ENCODE measurements around the gene M6PR.
A peak's percentile ranks its signal among the peaks of the same experiment; 100 is the strongest.

The M6PR gene

DNA sequence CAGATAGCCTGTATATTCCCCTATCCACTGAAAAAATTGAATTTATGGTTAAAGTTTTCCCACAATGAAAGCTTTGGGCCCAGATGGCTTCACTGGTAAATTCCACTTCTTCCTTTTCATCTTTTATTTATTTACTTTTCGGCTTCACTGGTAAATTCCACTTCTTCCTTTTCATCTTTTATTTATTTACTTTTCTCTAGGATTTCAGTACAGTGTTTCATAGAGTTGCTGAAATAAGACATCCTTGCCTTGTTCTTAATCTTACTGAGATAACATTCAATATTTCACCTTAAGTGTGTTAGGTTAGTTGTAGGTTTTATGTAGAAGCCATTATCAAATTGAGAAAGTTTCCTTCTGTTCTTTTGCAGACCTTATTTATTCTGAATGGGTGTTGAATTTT is 21.0 kb upstream of the M6PR start:
- Histone ChIP-seq H3K27ac (ENCODE audit: low read depth, low read length) (no peak overlapping the region), H3K9me3 (ENCODE audit: low read length) (no peaks in the 10 kb centered on the region), H3K9ac (ENCODE audit: low read length) (no peak overlapping the region), H3K27me3 (ENCODE audit: control insufficient read depth in 1 of 2, insufficient read depth in 2 of 2, low read length in 2 of 2) (no peaks in the 10 kb centered on the region), H3K4me3 (ENCODE audit: low read depth in 1 of 2, low read length in 2 of 2) (no peak overlapping the region), H3K36me3 (ENCODE audit: insufficient read depth, low read length) (no peaks in the 10 kb centered on the region), H3K4me1 (ENCODE audit: insufficient read depth, low read length) (no peaks in the 10 kb centered on the region)

DNA sequence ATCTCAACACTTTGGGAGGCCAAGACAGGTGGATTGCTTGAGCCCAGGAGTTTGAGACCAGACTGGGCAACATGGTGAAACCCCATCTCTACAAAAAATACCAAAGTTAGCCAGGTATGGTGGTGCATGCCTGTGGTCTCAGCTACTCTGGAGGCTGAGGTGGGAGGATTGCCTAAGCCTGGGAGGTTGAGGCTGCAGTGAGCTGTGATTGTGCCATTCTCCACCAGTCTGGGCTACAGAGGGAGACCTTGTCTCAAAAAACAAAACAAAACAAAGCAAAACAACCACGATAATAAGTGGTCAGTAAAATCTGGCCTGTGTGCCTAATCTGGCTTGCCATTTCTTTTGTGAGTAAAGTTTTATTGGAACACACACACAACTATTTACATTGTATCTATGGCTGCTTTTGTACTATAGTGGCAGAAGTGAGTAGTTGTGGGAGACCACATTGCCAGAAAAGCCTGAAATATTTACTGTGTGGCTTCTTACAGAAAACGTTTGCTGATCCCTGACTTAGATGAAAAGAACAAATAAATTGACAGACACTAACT is 20.5 kb upstream of the M6PR start:
- Histone ChIP-seq H3K4me3 (ENCODE audit: low read depth in 1 of 2, low read length in 2 of 2) (no peak overlapping the region), H3K27me3 (ENCODE audit: control insufficient read depth in 1 of 2, insufficient read depth in 2 of 2, low read length in 2 of 2) (no peaks in the 10 kb centered on the region), H3K4me1 (ENCODE audit: insufficient read depth, low read length) (no peaks in the 10 kb centered on the region), H3K9ac (ENCODE audit: low read length) (no peak overlapping the region), H3K36me3 (ENCODE audit: insufficient read depth, low read length) (no peaks in the 10 kb centered on the region), H3K9me3 (ENCODE audit: low read length) (no peaks in the 10 kb centered on the region), H3K27ac (ENCODE audit: low read depth, low read length) (no peak overlapping the region)

DNA sequence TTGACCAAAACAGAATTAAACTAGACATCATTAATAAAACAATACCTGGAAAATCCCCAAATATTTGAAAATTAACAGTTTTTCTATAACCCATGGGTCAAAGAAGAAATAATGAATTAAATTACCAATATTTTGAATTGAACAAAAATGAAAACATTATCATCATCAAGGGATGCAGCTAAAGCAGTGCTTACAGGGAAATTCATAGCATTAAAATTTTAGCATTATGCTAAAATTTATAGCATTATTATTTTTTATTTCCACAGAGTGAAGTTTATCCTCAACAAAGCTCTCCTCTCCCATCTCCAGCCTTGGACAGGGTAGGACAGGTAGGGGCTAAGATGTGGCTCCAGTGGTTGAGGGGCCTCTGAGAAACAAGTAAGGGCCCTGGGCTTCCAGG is 19.3 kb upstream of the M6PR start:
- Histone ChIP-seq H3K27ac (ENCODE audit: low read depth, low read length) (no peak overlapping the region), H3K4me3 (ENCODE audit: low read depth in 1 of 2, low read length in 2 of 2) (no peak overlapping the region), H3K27me3 (ENCODE audit: control insufficient read depth in 1 of 2, insufficient read depth in 2 of 2, low read length in 2 of 2) (no peaks in the 10 kb centered on the region), H3K9me3 (ENCODE audit: low read length) (no peaks in the 10 kb centered on the region), H3K36me3 (ENCODE audit: insufficient read depth, low read length) (no peaks in the 10 kb centered on the region), H3K9ac (ENCODE audit: low read length) (no peak overlapping the region), H3K4me1 (ENCODE audit: insufficient read depth, low read length) (no peaks in the 10 kb centered on the region)

DNA sequence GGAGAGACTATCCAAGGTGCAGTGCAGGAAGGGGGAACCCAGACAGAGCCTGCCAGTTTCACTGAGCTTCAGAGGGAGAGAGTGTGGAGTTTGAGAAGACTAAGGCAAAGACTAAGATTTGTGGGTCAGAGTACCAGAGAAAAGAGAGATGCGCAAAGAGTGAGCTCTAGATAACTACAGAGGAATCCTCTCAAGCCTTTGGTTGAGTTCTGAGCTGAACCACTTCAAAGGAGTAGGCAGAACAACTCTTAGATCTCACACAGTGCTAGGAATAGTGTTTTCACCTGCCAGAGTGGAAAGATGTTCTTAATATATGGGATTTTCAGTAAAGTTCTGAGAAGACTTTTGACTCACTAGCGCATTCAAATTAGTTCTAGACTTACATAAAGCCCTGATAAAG is 10.7 kb upstream of the M6PR start:
- Histone ChIP-seq H3K9me3 (ENCODE audit: low read length) (no peaks in the 10 kb centered on the region), H3K4me1 (ENCODE audit: insufficient read depth, low read length) (no peaks in the 10 kb centered on the region), H3K27me3 (ENCODE audit: control insufficient read depth in 1 of 2, insufficient read depth in 2 of 2, low read length in 2 of 2) (no peaks in the 10 kb centered on the region), H3K9ac (ENCODE audit: low read length) (no peak overlapping the region), H3K27ac (ENCODE audit: low read depth, low read length) (no peak overlapping the region), H3K4me3 (ENCODE audit: low read depth in 1 of 2, low read length in 2 of 2) (no peak overlapping the region), H3K36me3 (ENCODE audit: insufficient read depth, low read length) (no peaks in the 10 kb centered on the region)

DNA sequence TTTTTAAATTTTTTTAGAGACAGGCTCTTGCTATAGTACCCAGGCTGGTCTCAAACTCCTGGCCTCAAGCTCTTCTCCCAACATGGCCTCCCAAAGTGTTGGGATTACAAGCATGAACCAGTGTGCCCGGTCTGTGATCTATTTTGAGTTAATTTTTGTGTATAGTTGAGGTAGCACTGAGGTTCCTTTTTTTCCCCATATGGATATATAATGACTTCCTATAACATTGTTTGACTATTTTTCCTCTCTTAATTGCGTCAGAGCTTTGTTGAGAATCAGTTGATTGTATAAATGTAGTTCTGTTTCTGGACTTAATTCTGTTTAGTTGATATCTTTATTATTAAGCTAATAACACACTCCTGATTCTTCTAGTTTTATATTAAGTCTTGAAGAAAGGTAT is 8.6 kb upstream of the M6PR start:
- no peaks in the 10 kb centered on the region for H3K36me3 ChIP-seq (ENCODE audit: insufficient read depth, low read length)

DNA sequence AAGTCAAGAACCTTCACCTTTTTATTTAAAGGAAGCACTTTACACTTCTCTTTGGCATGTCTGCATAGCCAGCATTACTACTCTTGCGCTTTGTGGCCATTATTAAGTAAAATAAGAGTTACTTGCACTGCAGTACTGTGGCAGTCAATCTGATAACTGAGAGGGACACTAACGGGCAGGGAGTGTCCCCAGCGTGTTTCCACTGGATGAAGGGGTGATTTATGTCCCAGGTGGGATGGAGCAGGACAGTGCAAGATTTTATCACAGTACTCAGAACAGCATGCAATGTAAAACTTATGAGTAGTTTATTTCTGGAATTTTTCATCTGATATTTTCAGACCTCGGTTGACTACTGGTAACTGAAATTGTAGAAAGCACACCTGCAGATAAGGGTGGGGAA is 8.1 kb upstream of the M6PR start:
- H3K4me1 ChIP-seq (ENCODE audit: insufficient read depth, low read length): no peaks in the 10 kb centered on the region
- no peak overlapping the region for H3K4me3 ChIP-seq (ENCODE audit: low read depth in 1 of 2, low read length in 2 of 2)
- no peak overlapping the region for H3K9ac ChIP-seq (ENCODE audit: low read length)
- H3K36me3 ChIP-seq (ENCODE audit: insufficient read depth, low read length): no peaks in the 10 kb centered on the region
- no peak overlapping the region for H3K27ac ChIP-seq (ENCODE audit: low read depth, low read length)
- no peaks in the 10 kb centered on the region for H3K27me3 ChIP-seq (ENCODE audit: control insufficient read depth in 1 of 2, insufficient read depth in 2 of 2, low read length in 2 of 2)
- no peaks in the 10 kb centered on the region for H3K9me3 ChIP-seq (ENCODE audit: low read length)

More for the DNA sequence above, 8.6 kb upstream of the M6PR start:
- H3K4me3 ChIP-seq (ENCODE audit: low read depth in 1 of 2, low read length in 2 of 2): no peak overlapping the region
- H3K4me1 ChIP-seq (ENCODE audit: insufficient read depth, low read length): no peaks in the 10 kb centered on the region
- H3K27ac ChIP-seq (ENCODE audit: low read depth, low read length): no peak overlapping the region
- no peak overlapping the region for H3K9ac ChIP-seq (ENCODE audit: low read length)
- H3K27me3 ChIP-seq (ENCODE audit: control insufficient read depth in 1 of 2, insufficient read depth in 2 of 2, low read length in 2 of 2): no peaks in the 10 kb centered on the region
- no peaks in the 10 kb centered on the region for H3K9me3 ChIP-seq (ENCODE audit: low read length)

DNA sequence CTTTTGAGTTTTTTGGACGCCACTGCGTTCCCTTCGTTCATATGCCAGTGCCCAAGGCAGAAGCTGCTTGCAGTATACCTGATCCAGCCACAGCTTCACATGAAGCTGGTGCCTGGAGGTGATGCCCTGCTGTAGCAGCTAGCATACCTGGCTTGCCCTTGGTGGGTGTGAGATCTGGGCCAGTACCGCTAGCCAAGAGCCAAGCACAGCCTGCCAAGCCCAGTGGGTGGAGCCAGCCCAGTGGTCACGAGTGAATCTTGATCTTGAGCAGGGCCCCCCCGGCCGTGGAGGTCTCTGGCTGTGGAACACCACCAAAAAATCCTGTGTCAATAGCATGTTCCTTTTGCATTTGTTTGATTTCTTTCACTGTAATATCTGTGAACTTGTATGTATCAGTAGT is 7.3 kb upstream of the M6PR start:
- H3K4me3 ChIP-seq (ENCODE audit: low read depth in 1 of 2, low read length in 2 of 2): no peak overlapping the region
- no peak overlapping the region for H3K27ac ChIP-seq (ENCODE audit: low read depth, low read length)
- H3K9ac ChIP-seq (ENCODE audit: low read length): no peak overlapping the region
- H3K4me1 ChIP-seq (ENCODE audit: insufficient read depth, low read length): no peaks in the 10 kb centered on the region
- no peaks in the 10 kb centered on the region for H3K36me3 ChIP-seq (ENCODE audit: insufficient read depth, low read length)
- no peaks in the 10 kb centered on the region for H3K27me3 ChIP-seq (ENCODE audit: control insufficient read depth in 1 of 2, insufficient read depth in 2 of 2, low read length in 2 of 2)
- no peaks in the 10 kb centered on the region for H3K9me3 ChIP-seq (ENCODE audit: low read length)

DNA sequence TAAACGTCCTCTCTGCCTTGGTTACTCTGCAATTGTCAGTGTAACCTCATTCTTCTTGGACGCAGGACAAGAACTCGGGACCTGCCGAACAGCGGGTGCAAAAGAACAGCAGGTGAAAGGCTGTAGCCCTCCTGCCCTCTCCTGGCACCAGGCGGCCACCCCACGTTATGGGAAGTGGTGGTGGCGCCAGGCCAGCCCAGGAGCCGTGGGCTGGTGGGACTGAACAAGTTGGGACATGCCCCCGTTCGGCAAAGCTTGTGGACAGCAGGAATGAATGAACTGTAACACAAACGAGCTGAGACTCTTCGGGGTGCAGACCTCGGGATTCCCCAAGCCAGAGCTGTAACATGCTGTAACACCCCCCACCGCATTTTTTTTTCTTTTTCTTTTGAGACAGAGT is 6.6 kb upstream of the M6PR start:
- Histone ChIP-seq H3K9me3 (ENCODE audit: low read length) (no peaks in the 10 kb centered on the region), H3K4me1 (ENCODE audit: insufficient read depth, low read length) (peaks cover 6% of the 10 kb centered on the region), H3K27ac (ENCODE audit: low read depth, low read length) (no peak overlapping the region), H3K4me3 (ENCODE audit: low read depth in 1 of 2, low read length in 2 of 2) (no peak overlapping the region), H3K27me3 (ENCODE audit: control insufficient read depth in 1 of 2, insufficient read depth in 2 of 2, low read length in 2 of 2) (no peaks in the 10 kb centered on the region), H3K9ac (ENCODE audit: low read length) (no peak overlapping the region), H3K36me3 (ENCODE audit: insufficient read depth, low read length) (no peaks in the 10 kb centered on the region)

DNA sequence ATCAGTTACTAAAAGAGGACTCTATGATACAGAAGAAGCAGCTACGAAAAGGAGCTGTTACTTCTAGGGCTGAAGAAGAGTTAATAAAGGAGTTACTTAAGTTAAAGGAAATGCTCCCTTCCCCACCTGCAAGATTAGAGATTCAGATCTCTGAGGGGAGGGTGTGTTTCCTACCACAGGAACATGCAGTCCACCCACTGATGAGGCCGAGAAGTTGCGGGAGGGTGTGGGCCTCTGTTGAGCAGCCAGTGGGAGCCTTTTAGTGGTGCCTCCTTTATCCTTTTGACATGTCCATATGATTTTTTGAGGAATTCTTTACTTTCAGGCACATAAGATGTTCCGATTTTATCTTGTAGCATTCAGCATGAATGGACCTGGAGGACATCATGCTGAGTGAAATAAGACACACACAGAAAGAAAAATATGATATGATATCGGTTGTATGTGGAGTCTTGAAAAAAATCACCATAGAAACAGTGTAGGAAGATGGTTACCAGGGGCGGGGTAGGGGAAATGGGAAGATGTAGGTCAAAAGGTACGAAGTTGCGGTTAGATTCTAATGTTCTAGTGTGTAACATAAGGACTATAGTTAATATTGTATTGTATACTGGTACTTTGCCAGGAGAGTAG is 4.4 kb upstream of the M6PR start:
- H3K4me1 ChIP-seq (ENCODE audit: insufficient read depth, low read length): peaks cover 11% of the 10 kb centered on the region
- H3K27ac ChIP-seq (ENCODE audit: low read depth, low read length): no peak overlapping the region
- no peaks in the 10 kb centered on the region for H3K36me3 ChIP-seq (ENCODE audit: insufficient read depth, low read length)
- H3K27me3 ChIP-seq (ENCODE audit: control insufficient read depth in 1 of 2, insufficient read depth in 2 of 2, low read length in 2 of 2): no peaks in the 10 kb centered on the region
- no peaks in the 10 kb centered on the region for H3K9me3 ChIP-seq (ENCODE audit: low read length)
- no peak overlapping the region for H3K4me3 ChIP-seq (ENCODE audit: low read depth in 1 of 2, low read length in 2 of 2)
- H3K9ac ChIP-seq (ENCODE audit: low read length): no peak overlapping the region

DNA sequence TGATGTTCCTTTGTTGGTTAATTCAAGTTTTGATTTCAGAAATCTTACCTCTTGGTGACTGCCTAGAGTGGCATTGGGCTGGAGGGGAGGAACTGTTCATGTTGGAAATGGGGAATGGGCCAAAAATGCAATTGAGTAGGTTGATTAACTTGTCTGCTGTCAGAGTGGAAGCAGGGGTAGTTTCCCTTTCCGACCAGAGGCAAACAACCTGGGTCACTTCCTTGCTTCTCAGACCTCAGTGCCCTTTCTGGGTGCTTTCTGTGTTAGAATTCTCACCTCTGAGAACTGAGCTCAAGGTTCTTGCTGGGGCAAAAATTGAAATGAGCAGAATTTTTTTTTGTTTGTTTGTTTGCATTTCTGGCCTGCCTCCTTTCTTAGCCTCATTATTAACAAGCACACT is 2.3 kb upstream of the M6PR start:
- Histone ChIP-seq H3K36me3 (ENCODE audit: insufficient read depth, low read length) (no peaks in the 10 kb centered on the region), H3K27ac (ENCODE audit: low read depth, low read length) (no peak overlapping the region), H3K4me1 (ENCODE audit: insufficient read depth, low read length) (peaks cover 28% of the 10 kb centered on the region), H3K9me3 (ENCODE audit: low read length) (no peaks in the 10 kb centered on the region), H3K27me3 (ENCODE audit: control insufficient read depth in 1 of 2, insufficient read depth in 2 of 2, low read length in 2 of 2) (no peaks in the 10 kb centered on the region), H3K9ac (ENCODE audit: low read length) (no peak overlapping the region), H3K4me3 (ENCODE audit: low read depth in 1 of 2, low read length in 2 of 2) (no peak overlapping the region)

DNA sequence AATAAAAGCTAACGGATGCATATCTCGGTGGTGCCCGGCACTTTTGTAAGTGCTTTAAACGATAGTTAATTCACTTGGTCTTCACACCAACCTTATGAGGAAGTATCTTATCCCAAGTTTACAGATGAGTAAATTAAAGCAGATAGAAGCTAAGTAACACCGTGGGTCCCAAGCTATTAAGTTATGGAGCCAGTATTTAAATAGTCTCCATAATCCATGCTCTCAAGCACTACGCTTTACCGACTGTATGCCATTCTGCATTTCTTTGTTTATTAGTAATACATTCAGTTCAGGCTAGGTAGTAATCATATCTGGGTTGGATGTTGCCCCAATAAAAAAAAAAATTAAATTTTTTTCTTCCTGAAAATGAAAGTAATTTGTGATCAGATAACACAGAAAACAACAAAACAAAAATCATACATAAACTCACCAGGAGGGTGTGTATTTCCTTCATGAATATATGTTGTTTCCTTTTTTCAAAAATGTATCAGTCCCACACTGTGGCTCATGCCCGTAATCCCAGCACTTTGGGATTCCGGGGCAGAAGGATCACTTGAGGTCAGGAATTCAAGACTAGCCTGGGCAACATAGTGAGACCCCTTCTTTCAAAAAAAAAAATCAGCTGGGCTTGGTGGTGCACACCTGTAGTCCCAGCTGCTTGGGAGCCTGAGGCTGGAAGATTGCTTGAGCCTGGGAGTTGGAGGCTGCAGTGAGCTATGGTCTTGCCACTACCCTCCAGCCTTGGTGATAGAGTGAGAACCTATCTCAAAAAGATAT is 1.4 kb upstream of the M6PR start:
- Histone ChIP-seq H3K4me1 (ENCODE audit: insufficient read depth, low read length) (peaks cover 28% of the 10 kb centered on the region), H3K9me3 (ENCODE audit: low read length) (no peaks in the 10 kb centered on the region), H3K9ac (ENCODE audit: low read length) (peak overlapping the region; percentile 84), H3K4me3 (ENCODE audit: low read depth in 1 of 2, low read length in 2 of 2) (peak overlapping the region; percentile 63 to 93), H3K27me3 (ENCODE audit: control insufficient read depth in 1 of 2, insufficient read depth in 2 of 2, low read length in 2 of 2) (no peaks in the 10 kb centered on the region), H3K36me3 (ENCODE audit: insufficient read depth, low read length) (peaks cover under 1% of the 10 kb centered on the region), H3K27ac (ENCODE audit: low read depth, low read length) (peak overlapping the region; percentile 97)

DNA sequence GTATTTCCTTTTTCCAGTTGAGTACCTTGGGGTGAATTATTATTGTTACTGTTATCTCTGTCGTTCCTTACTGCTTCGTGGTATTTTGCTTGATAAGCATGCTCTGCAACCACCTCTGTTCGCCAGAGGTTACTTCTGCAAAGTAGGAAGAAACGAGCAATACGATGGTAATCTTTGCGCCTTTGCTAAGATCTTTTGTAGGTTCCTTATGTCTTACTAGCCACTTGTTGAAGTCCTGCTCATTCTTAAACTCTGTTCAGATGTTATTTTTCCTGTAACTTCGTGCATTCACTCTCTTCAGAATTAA is 729 bp upstream of the M6PR start:
- Histone ChIP-seq H3K4me1 (ENCODE audit: insufficient read depth, low read length) (peaks cover 28% of the 10 kb centered on the region), H3K27me3 (ENCODE audit: control insufficient read depth in 1 of 2, insufficient read depth in 2 of 2, low read length in 2 of 2) (no peaks in the 10 kb centered on the region), H3K4me3 (ENCODE audit: low read depth in 1 of 2, low read length in 2 of 2) (peak overlapping the region; percentile 63 to 93), H3K36me3 (ENCODE audit: insufficient read depth, low read length) (peaks cover 8% of the 10 kb centered on the region), H3K27ac (ENCODE audit: low read depth, low read length) (peak overlapping the region; percentile 97), H3K9ac (ENCODE audit: low read length) (peak overlapping the region; percentile 84), H3K9me3 (ENCODE audit: low read length) (no peaks in the 10 kb centered on the region)

Measured in muscle layer of colon (tissue), 2 donors.